Measurements from ENCODE around the gene ADAT1. TPM values are rescaled to one million over a fixed set of nuclear protein-coding genes. Genes with fewer than 3 reads are reported as not detected.

ADAT1 gene
- total and polyA plus RNA-seq, 2 donors (not counting 1 experiment from before 2014, with no cell fraction given): 28.4 to 71.2 TPM

GRCh38 chr16:75555213-75555706 lies 67.8 kb downstream of the ADAT1 start:
- Histone ChIP-seq H3K36me3 (replicated peaks in 1 of 2; ENCODE audit: control extremely low read depth in 1 of 2, control insufficient read depth in 1 of 2, extremely low read depth in 1 of 2, insufficient read depth in 2 of 2, low read length in 1 of 2) (no peaks in the 10 kb centered on the region), H3K79me2 (ENCODE audit: control insufficient read depth, insufficient read depth, low read length) (no peaks in the 10 kb centered on the region), H3K9me3 (ENCODE audit: control extremely low read depth in 1 of 3, control insufficient read depth in 2 of 3, insufficient read depth in 1 of 3, low read length in 2 of 3) (no peaks in the 10 kb centered on the region), H3K27ac (ENCODE audit: low read length in 2 of 2) (peak overlapping the region in 1 of 2 donors; percentile 76), H3K4me3 (ENCODE audit: control extremely low read depth in 1 of 5, extremely low read depth in 1 of 5, insufficient read depth in 1 of 5, low read depth in 2 of 5, low read length in 4 of 5) (peak overlapping the region; percentile 34 to 78 (median 71)), H2AFZ (ENCODE audit: insufficient read depth, low read depth, low read length, poor library complexity, severe bottlenecking) (peak overlapping the region; percentile 91), H3K27me3 (replicated peaks in 1 of 4; ENCODE audit: control extremely low read depth in 1 of 4, control insufficient read depth in 3 of 4, insufficient read depth in 4 of 4, low read length in 3 of 4) (peaks cover 0 to 8% (median 0%) of the 10 kb centered on the region in 4 experiments), H3K9ac (ENCODE audit: low read length) (peak overlapping the region; percentile 77), H3K4me2 (replicated peaks; ENCODE audit: low read depth, low read length, poor library complexity, severe bottlenecking) (peak overlapping the region; percentile 98), H3K4me1 (ENCODE audit: control insufficient read depth in 2 of 2, insufficient read depth in 2 of 2, low read length in 2 of 2) (peaks cover 11 to 20% of the 10 kb centered on the region in 2 donors), H4K20me1 (ENCODE audit: control insufficient read depth, insufficient read depth, low read length, poor library complexity, severe bottlenecking) (no peaks in the 10 kb centered on the region)
- H3K4me3 Mint-ChIP-seq: peak overlapping the region; percentile 97
- peak overlapping the region; percentile 88 for H3K27ac Mint-ChIP-seq
- CTCF ChIA-PET: interaction anchor here (1.0 kb wide), 1 partner anchor 12 kb away, joined by 3 read pairs; no protein-coding TSS in a partner anchor
- ATAC-seq (ENCODE audit: low read depth): no peak
- no peak for TF ChIP-seq CTCF (IDR thresholded peaks at IDR 0.05)
- TF ChIP-seq EZH2 (IDR thresholded peaks at IDR 0.05; ENCODE audit: borderline replicate concordance, insufficient read depth, low read depth, low read length, poor library complexity, severe bottlenecking): no peak
- 3% methylated on average over 26 of the region's 26 CpGs for WGBS (ENCODE audit: insufficient coverage)
- intact Hi-C loops (cut with micrococcal nuclease): no loop called here
- peaks cover 11% of the 10 kb centered on the region for H3K4me1 Mint-ChIP-seq
- no peaks in the 10 kb centered on the region for H3K9me3 Mint-ChIP-seq (ENCODE audit: insufficient read depth)
- no peak for DNase-seq
- POLR2A ChIA-PET: interaction anchor here (1.0 to 2.2 kb wide), 4 partner anchors 10 to 93 kb away, joined by 3 to 16 read pairs (median 4); partner anchors contain the start of genes GABARAPL2, KARS1 and TERF2IP
- no peaks in the 10 kb centered on the region for H3K27me3 Mint-ChIP-seq

GRCh38 chr16:75552951-75553350 lies 70.1 kb downstream of the ADAT1 start:
- H3K4me2 ChIP-seq (replicated peaks; ENCODE audit: low read depth, low read length, poor library complexity, severe bottlenecking): no peak overlapping the region
- no peak overlapping the region for H3K4me3 Mint-ChIP-seq
- WGBS (ENCODE audit: insufficient coverage): 100% methylated on average over 1 of the region's 2 CpGs

More at GRCh38 chr16:75552951-75553350, 70.1 kb downstream of the ADAT1 start:
- Mint-ChIP-seq H3K4me1 (peaks cover 19% of the 10 kb centered on the region), H3K9me3 (ENCODE audit: insufficient read depth) (no peaks in the 10 kb centered on the region), H3K27ac (no peak overlapping the region), H3K27me3 (no peaks in the 10 kb centered on the region)
- no peak for TF ChIP-seq CTCF (IDR thresholded peaks at IDR 0.05)
- TF ChIP-seq EZH2 (IDR thresholded peaks at IDR 0.05; ENCODE audit: borderline replicate concordance, insufficient read depth, low read depth, low read length, poor library complexity, severe bottlenecking): no peak
- no peak for ATAC-seq (ENCODE audit: low read depth)
- H3K9me3 ChIP-seq (ENCODE audit: control extremely low read depth in 1 of 3, control insufficient read depth in 2 of 3, insufficient read depth in 1 of 3, low read length in 2 of 3): no peaks in the 10 kb centered on the region
- CTCF ChIA-PET: interaction anchor here (0.7 to 1.1 kb wide), 5 partner anchors 36 to 88 kb away, joined by 3 to 5 read pairs (median 3); partner anchors contain the start of gene ADAT1
- no peak for DNase-seq
- no peak overlapping the region for H3K4me3 ChIP-seq (ENCODE audit: control extremely low read depth in 1 of 5, extremely low read depth in 1 of 5, insufficient read depth in 1 of 5, low read depth in 2 of 5, low read length in 4 of 5)
- intact Hi-C loops (cut with micrococcal nuclease): no loop called here
- H3K79me2 ChIP-seq (ENCODE audit: control insufficient read depth, insufficient read depth, low read length): no peaks in the 10 kb centered on the region
- no peak overlapping the region for H3K9ac ChIP-seq (ENCODE audit: low read length)
- no peak overlapping the region for H2AFZ ChIP-seq (ENCODE audit: insufficient read depth, low read depth, low read length, poor library complexity, severe bottlenecking)
- POLR2A ChIA-PET: interaction anchor here (0.6 kb wide), 1 partner anchor 87 kb away, joined by 12 read pairs; no protein-coding TSS in a partner anchor
- no peaks in the 10 kb centered on the region for H4K20me1 ChIP-seq (ENCODE audit: control insufficient read depth, insufficient read depth, low read length, poor library complexity, severe bottlenecking)
- peaks cover 15 to 26% of the 10 kb centered on the region in 2 donors for H3K4me1 ChIP-seq (ENCODE audit: control insufficient read depth in 2 of 2, insufficient read depth in 2 of 2, low read length in 2 of 2)
- H3K27me3 ChIP-seq (replicated peaks in 1 of 4; ENCODE audit: control extremely low read depth in 1 of 4, control insufficient read depth in 3 of 4, insufficient read depth in 4 of 4, low read length in 3 of 4): peaks cover 0 to 8% (median 0%) of the 10 kb centered on the region in 4 experiments
- H3K27ac ChIP-seq (ENCODE audit: low read length in 2 of 2): no peak overlapping the region
- H3K36me3 ChIP-seq (replicated peaks in 1 of 2; ENCODE audit: control extremely low read depth in 1 of 2, control insufficient read depth in 1 of 2, extremely low read depth in 1 of 2, insufficient read depth in 2 of 2, low read length in 1 of 2): no peaks in the 10 kb centered on the region

Measured in B cell (primary cell).